ENCODE measurements around the gene CD44. TPM values are rescaled to one million over a fixed set of nuclear protein-coding genes. Genes with fewer than 3 reads are reported as not detected.

The CD44 gene
- total RNA-seq, 5 donors from 2014 or later (not counting 1 experiment from before 2014, with no cell fraction given) = 732 to 1,108 (median 781) TPM

GRCh38 chr11:35265755-35266454 is 126.9 kb downstream of the CD44 start:
- H3K27ac Mint-ChIP-seq = no peak overlapping the region
- ChIA-PET CTCF (no interaction called here), POLR2A (interaction anchor here (0.6 to 1.1 kb wide), 2 partner anchors 30 to 84 kb away, joined by 3 read pairs; no protein-coding TSS in a partner anchor)
- H3K9me3 ChIP-seq = no peaks in the 10 kb centered on the region
- H3K36me3 ChIP-seq (ENCODE audit: control insufficient read depth in 2 of 2, extremely low read depth in 1 of 2, insufficient read depth in 1 of 2, low read length in 1 of 2) = no peaks in the 10 kb centered on the region
- peaks cover 4 to 19% (median 13%) of the 10 kb centered on the region in 3 donors for H3K4me1 Mint-ChIP-seq
- peaks cover 0 to 3% of the 10 kb centered on the region in 2 experiments for H3K4me1 ChIP-seq (ENCODE audit: control insufficient read depth in 1 of 2, extremely low read depth in 1 of 2, insufficient read depth in 2 of 2, low read length in 2 of 2)
- H3K4me3 Mint-ChIP-seq = no peak overlapping the region
- no peaks in the 10 kb centered on the region for H3K9me3 Mint-ChIP-seq
- DNase-seq = no peak
- no peak overlapping the region for H3K27ac ChIP-seq (ENCODE audit: low read length)
- H3K27me3 Mint-ChIP-seq = no peaks in the 10 kb centered on the region
- no peak for ATAC-seq (replicated peaks in 1 of 4)
- no CpG with 5 or more reads among the region's 3 CpGs for WGBS (ENCODE audit: insufficient coverage)
- no peaks in the 10 kb centered on the region for H3K27me3 ChIP-seq (replicated peaks in 1 of 2; ENCODE audit: control insufficient read depth in 2 of 2, extremely low read depth in 1 of 2, insufficient read depth in 2 of 2, low read length in 1 of 2)
- no peaks in the 10 kb centered on the region for H3K36me3 Mint-ChIP-seq
- H3K4me3 ChIP-seq (ENCODE audit: control insufficient read depth in 1 of 2, extremely low read depth in 1 of 2, low read length in 1 of 2) = no peak overlapping the region

DNA sequence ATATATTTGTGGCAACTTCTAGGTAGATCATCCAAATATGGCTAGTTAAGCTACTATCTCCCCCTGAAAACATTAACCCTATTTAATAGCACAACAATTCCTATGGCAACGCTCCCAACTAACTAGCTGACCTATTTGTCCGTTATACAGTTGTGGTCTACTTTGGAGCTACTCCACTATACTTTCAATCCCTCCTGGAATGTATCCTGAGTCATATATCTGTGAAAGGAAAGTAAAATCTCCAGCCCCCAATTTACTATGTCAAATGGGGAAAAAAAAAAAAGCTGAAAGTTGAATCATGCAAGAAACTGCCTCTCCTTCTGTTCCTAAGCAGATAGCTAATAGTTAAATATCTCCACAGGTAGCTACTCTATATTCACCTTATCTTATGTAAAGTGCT is 128.5 kb downstream of the CD44 start:
- Mint-ChIP-seq H3K27ac (no peak overlapping the region), H3K36me3 (no peaks in the 10 kb centered on the region), H3K4me3 (no peak overlapping the region), H3K4me1 (peaks cover 12 to 33% (median 27%) of the 10 kb centered on the region in 3 donors), H3K9me3 (no peaks in the 10 kb centered on the region), H3K27me3 (no peaks in the 10 kb centered on the region)
- Histone ChIP-seq H3K4me1 (ENCODE audit: control insufficient read depth in 1 of 2, extremely low read depth in 1 of 2, insufficient read depth in 2 of 2, low read length in 2 of 2) (peaks cover 3 to 5% of the 10 kb centered on the region in 2 experiments), H3K4me3 (ENCODE audit: control insufficient read depth in 1 of 2, extremely low read depth in 1 of 2, low read length in 1 of 2) (no peak overlapping the region), H3K27me3 (replicated peaks in 1 of 2; ENCODE audit: control insufficient read depth in 2 of 2, extremely low read depth in 1 of 2, insufficient read depth in 2 of 2, low read length in 1 of 2) (no peaks in the 10 kb centered on the region), H3K27ac (ENCODE audit: low read length) (no peak overlapping the region), H3K9me3 (no peaks in the 10 kb centered on the region), H3K36me3 (ENCODE audit: control insufficient read depth in 2 of 2, extremely low read depth in 1 of 2, insufficient read depth in 1 of 2, low read length in 1 of 2) (no peaks in the 10 kb centered on the region)
- ChIA-PET POLR2A (interaction anchor here (0.5 to 0.9 kb wide), 4 partner anchors 10 to 120 kb away, joined by 3 to 7 read pairs (median 4); no protein-coding TSS in a partner anchor), CTCF (interaction anchor here in 1 of 2 donors (0.7 kb wide), 1 partner anchor 12 kb away, joined by 3 read pairs; no protein-coding TSS in a partner anchor)
- DNase-seq (no peak), ATAC-seq (replicated peaks in 1 of 4) (no peak)
- WGBS (ENCODE audit: insufficient coverage) = no CpG with 5 or more reads among the region's 2 CpGs

DNA sequence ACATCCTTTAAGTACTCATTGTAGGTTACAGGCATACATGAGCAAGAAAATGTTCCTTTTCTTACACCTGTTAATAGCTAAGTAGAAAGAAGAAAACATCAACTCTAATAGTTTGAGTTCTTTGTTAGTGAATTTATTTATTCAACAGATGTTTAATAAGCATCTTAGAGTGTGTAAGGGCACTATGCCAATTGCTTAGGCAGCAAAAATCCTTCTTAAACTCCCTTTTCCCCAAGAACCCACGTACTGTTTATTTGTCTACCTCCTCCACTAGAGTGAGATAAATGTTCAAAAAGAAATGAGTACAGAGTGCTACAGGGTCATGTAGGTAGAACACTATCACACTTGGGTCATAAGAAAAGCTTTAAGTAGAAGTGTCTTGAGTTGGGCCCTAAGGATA is 131.4 kb downstream of the CD44 start:
- Histone ChIP-seq H3K4me3 (ENCODE audit: control insufficient read depth in 1 of 2, extremely low read depth in 1 of 2, low read length in 1 of 2) (no peak overlapping the region), H3K36me3 (ENCODE audit: control insufficient read depth in 2 of 2, extremely low read depth in 1 of 2, insufficient read depth in 1 of 2, low read length in 1 of 2) (no peaks in the 10 kb centered on the region), H3K4me1 (ENCODE audit: control insufficient read depth in 1 of 2, extremely low read depth in 1 of 2, insufficient read depth in 2 of 2, low read length in 2 of 2) (peaks cover 3 to 12% of the 10 kb centered on the region in 2 experiments), H3K9me3 (no peaks in the 10 kb centered on the region), H3K27me3 (replicated peaks in 1 of 2; ENCODE audit: control insufficient read depth in 2 of 2, extremely low read depth in 1 of 2, insufficient read depth in 2 of 2, low read length in 1 of 2) (no peaks in the 10 kb centered on the region), H3K27ac (ENCODE audit: low read length) (no peak overlapping the region)
- no peaks in the 10 kb centered on the region for H3K36me3 Mint-ChIP-seq
- WGBS (ENCODE audit: insufficient coverage) = no CpG with 5 or more reads among the region's 1 CpG
- no peak overlapping the region for H3K4me3 Mint-ChIP-seq
- ChIA-PET CTCF (no interaction called here), POLR2A (interaction anchor here in 1 of 2 donors (0.6 kb wide), 1 partner anchor 87 kb away, joined by 3 read pairs; no protein-coding TSS in a partner anchor)
- peak overlapping the region; percentile 0 to 18 for H3K27ac Mint-ChIP-seq
- DNase-seq = no peak
- no peak for ATAC-seq (replicated peaks in 1 of 4)
- H3K9me3 Mint-ChIP-seq = no peaks in the 10 kb centered on the region
- H3K27me3 Mint-ChIP-seq = no peaks in the 10 kb centered on the region
- peaks cover 33 to 58% (median 39%) of the 10 kb centered on the region in 3 donors for H3K4me1 Mint-ChIP-seq

GRCh38 chr11:35271031-35271430 is 132.1 kb downstream of the CD44 start:
- Mint-ChIP-seq H3K4me1 (peaks cover 38 to 60% (median 40%) of the 10 kb centered on the region in 3 donors), H3K27ac (peak overlapping the region in 1 of 2 donors; percentile 9), H3K27me3 (no peaks in the 10 kb centered on the region), H3K36me3 (no peaks in the 10 kb centered on the region), H3K4me3 (no peak overlapping the region), H3K9me3 (no peaks in the 10 kb centered on the region)
- CTCF ChIA-PET = no interaction called here
- POLR2A ChIA-PET = no interaction called here
- no peaks in the 10 kb centered on the region for H3K9me3 ChIP-seq
- no peak overlapping the region for H3K27ac ChIP-seq (ENCODE audit: low read length)
- ATAC-seq (replicated peaks in 1 of 4) (no peak), DNase-seq (no peak)
- 100% methylated on average over 2 of the region's 3 CpGs for WGBS (ENCODE audit: insufficient coverage)
- H3K36me3 ChIP-seq (ENCODE audit: control insufficient read depth in 2 of 2, extremely low read depth in 1 of 2, insufficient read depth in 1 of 2, low read length in 1 of 2) = no peaks in the 10 kb centered on the region
- H3K4me1 ChIP-seq (ENCODE audit: control insufficient read depth in 1 of 2, extremely low read depth in 1 of 2, insufficient read depth in 2 of 2, low read length in 2 of 2) = peaks cover under 1 to 12% of the 10 kb centered on the region in 2 experiments
- H3K27me3 ChIP-seq (replicated peaks in 1 of 2; ENCODE audit: control insufficient read depth in 2 of 2, extremely low read depth in 1 of 2, insufficient read depth in 2 of 2, low read length in 1 of 2) = no peaks in the 10 kb centered on the region
- no peak overlapping the region for H3K4me3 ChIP-seq (ENCODE audit: control insufficient read depth in 1 of 2, extremely low read depth in 1 of 2, low read length in 1 of 2)

DNA sequence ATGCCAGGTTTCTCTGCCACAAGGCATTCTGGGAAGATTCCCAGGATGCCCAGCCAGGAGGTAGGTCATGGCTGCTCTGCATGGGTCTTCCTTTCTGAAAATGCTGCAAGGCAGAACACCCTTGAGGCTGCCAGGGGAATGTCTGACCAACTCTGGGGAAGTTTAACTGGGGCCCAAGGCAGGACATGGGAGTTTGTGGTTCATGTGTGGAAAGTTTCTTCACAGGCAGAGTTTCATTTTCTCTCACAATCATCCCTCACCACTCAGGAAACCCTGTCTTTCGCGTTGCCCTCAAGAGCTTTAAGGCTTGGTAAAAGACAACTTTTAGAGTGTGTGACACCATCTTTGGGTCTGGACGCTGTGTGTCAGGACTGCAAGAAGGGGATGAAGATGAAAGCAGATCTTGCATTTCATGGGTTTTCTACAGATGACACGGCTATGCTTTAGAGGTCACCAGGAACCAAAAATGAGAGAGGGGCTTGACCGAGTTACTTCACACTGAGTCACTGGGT is 133.5 kb downstream of the CD44 start:
- H3K9me3 ChIP-seq = no peaks in the 10 kb centered on the region
- H3K9me3 Mint-ChIP-seq = no peaks in the 10 kb centered on the region
- H3K4me3 Mint-ChIP-seq = peak overlapping the region in 2 of 3 donors; percentile 5 to 31
- no peaks in the 10 kb centered on the region for H3K27me3 ChIP-seq (replicated peaks in 1 of 2; ENCODE audit: control insufficient read depth in 2 of 2, extremely low read depth in 1 of 2, insufficient read depth in 2 of 2, low read length in 1 of 2)
- peaks cover 0 to 12% of the 10 kb centered on the region in 2 experiments for H3K4me1 ChIP-seq (ENCODE audit: control insufficient read depth in 1 of 2, extremely low read depth in 1 of 2, insufficient read depth in 2 of 2, low read length in 2 of 2)
- H3K36me3 ChIP-seq (ENCODE audit: control insufficient read depth in 2 of 2, extremely low read depth in 1 of 2, insufficient read depth in 1 of 2, low read length in 1 of 2) = no peaks in the 10 kb centered on the region
- WGBS (ENCODE audit: insufficient coverage) = 17% methylated on average over 3 of the region's 5 CpGs
- H3K27me3 Mint-ChIP-seq = no peaks in the 10 kb centered on the region
- H3K4me1 Mint-ChIP-seq = peaks cover 34 to 61% (median 40%) of the 10 kb centered on the region in 3 donors
- H3K27ac ChIP-seq (ENCODE audit: low read length) = peak overlapping the region; percentile 66
- ChIA-PET POLR2A (interaction anchor here (0.5 to 1.0 kb wide), 4 partner anchors 26 to 330 kb away, joined by 3 to 5 read pairs (median 3); no protein-coding TSS in a partner anchor), CTCF (interaction anchor here in 1 of 2 donors (1.2 to 1.3 kb wide), 2 partner anchors 25 to 186 kb away, joined by 4 to 5 read pairs; no protein-coding TSS in a partner anchor)
- no peaks in the 10 kb centered on the region for H3K36me3 Mint-ChIP-seq
- peak overlapping the region; percentile 80 to 94 for H3K27ac Mint-ChIP-seq
- DNase-seq (peak in 29 of 35 experiments; percentile 2 to 67 (median 21)), ATAC-seq (replicated peaks in 1 of 4) (peak; percentile 52 to 85 (median 62))
- H3K4me3 ChIP-seq (ENCODE audit: control insufficient read depth in 1 of 2, extremely low read depth in 1 of 2, low read length in 1 of 2) = no peak overlapping the region

- Mint-ChIP-seq H3K27ac (no peak overlapping the region), H3K4me3 (no peak overlapping the region), H3K4me1 (peaks cover 34 to 60% (median 40%) of the 10 kb centered on the region in 3 donors), H3K27me3 (no peaks in the 10 kb centered on the region), H3K36me3 (no peaks in the 10 kb centered on the region), H3K9me3 (no peaks in the 10 kb centered on the region)
- Histone ChIP-seq H3K27me3 (replicated peaks in 1 of 2; ENCODE audit: control insufficient read depth in 2 of 2, extremely low read depth in 1 of 2, insufficient read depth in 2 of 2, low read length in 1 of 2) (no peaks in the 10 kb centered on the region), H3K36me3 (ENCODE audit: control insufficient read depth in 2 of 2, extremely low read depth in 1 of 2, insufficient read depth in 1 of 2, low read length in 1 of 2) (no peaks in the 10 kb centered on the region), H3K4me1 (ENCODE audit: control insufficient read depth in 1 of 2, extremely low read depth in 1 of 2, insufficient read depth in 2 of 2, low read length in 2 of 2) (peaks cover 0 to 12% of the 10 kb centered on the region in 2 experiments), H3K27ac (ENCODE audit: low read length) (no peak overlapping the region), H3K9me3 (no peaks in the 10 kb centered on the region), H3K4me3 (ENCODE audit: control insufficient read depth in 1 of 2, extremely low read depth in 1 of 2, low read length in 1 of 2) (no peak overlapping the region)
- CTCF ChIA-PET = interaction anchor here in 1 of 2 donors (0.8 kb wide), 1 partner anchor 431 kb away, joined by 3 read pairs; no protein-coding TSS in a partner anchor
- DNase-seq (no peak), ATAC-seq (replicated peaks in 1 of 4) (no peak)
- POLR2A ChIA-PET = interaction anchor here in 1 of 2 donors (1.0 kb wide), 1 partner anchor 28 kb away, joined by 3 read pairs; no protein-coding TSS in a partner anchor
- WGBS (ENCODE audit: insufficient coverage) = 83% methylated on average over 2 of the region's 6 CpGs
Measured at GRCh38 chr11:35274909-35275785, 136.2 kb downstream of the CD44 start.

Measured in T-cell (primary cell).